A673 (cell line): ENCODE data around the gene RALA. TPM values are rescaled to one million over a fixed set of nuclear protein-coding genes. Genes with fewer than 3 reads are reported as not detected.

Experiments used
- BruUV-seq: library from RNA; stranded (reverse); fragments of 400-500 nt; replicated peaks from 2 replicates; lab custom pipeline; 2021; lab: Mats Ljungman, UMichigan
- CTCF ChIA-PET: fragments of 300-600 bp; sonication (Branson Sonifier 250); formaldehyde crosslinking; loops from one replicate; lab custom pipeline; 2022; ENCODE audit warnings: antibody characterized with exemption; lab: Charles Lee
- POLR2A ChIA-PET: fragments of 300-600 bp; sonication (Branson Sonifier 250); formaldehyde crosslinking; loops from one replicate; lab custom pipeline; 2022; ENCODE audit warnings: antibody characterized with exemption; ENCODE audit not compliant: low non-redundant PET; lab: Charles Lee
- DNase-seq: peaks from one replicate; pipeline ENCODE4 v3.0.0-alpha.2; 2015; ENCODE audit warnings: low spot score
- H3K27ac ChIP-seq: fragments of 200-600 bp; sonication (generic); 2 replicates; pipeline ENCODE4 v1.5.1; 2016; ENCODE audit warnings: mixed run types, low read depth, mild to moderate bottlenecking, mixed read lengths, antibody characterized with exemption, low read length; ENCODE audit not compliant: poor library complexity, severe bottlenecking
- H3K27me3 ChIP-seq: fragments of 200-600 bp; sonication (generic); replicated peaks from 2 replicates; pipeline ENCODE4 v1.6.1; 2017; ENCODE audit warnings: mixed run types, low read depth, mild to moderate bottlenecking, mixed read lengths, antibody characterized with exemption, low read length; ENCODE audit not compliant: insufficient read depth, poor library complexity
- H3K36me3 ChIP-seq: fragments of 200-600 bp; sonication (generic); 2 replicates; pipeline ENCODE4 v1.6.1; 2016; ENCODE audit warnings: mixed run types, mild to moderate bottlenecking, mixed read lengths, antibody characterized with exemption, low read length; ENCODE audit not compliant: insufficient read depth, poor library complexity, severe bottlenecking
- H3K4me1 ChIP-seq: fragments of 200-600 bp; sonication (generic); 2 replicates; pipeline ENCODE4 v1.6.1; 2017; ENCODE audit warnings: mixed run types, mild to moderate bottlenecking, mixed read lengths, antibody characterized with exemption, low read length; ENCODE audit not compliant: insufficient read depth, poor library complexity, severe bottlenecking
- H3K4me3 ChIP-seq: fragments of 200-600 bp; sonication (generic); 2 replicates; pipeline ENCODE4 v1.5.1; 2016; ENCODE audit warnings: low read depth, mixed run types, mild to moderate bottlenecking, mixed read lengths, low read length; ENCODE audit not compliant: poor library complexity, severe bottlenecking
- H3K9me3 ChIP-seq: fragments of 200-600 bp; sonication (generic); 2 replicates; pipeline ENCODE4 v1.6.1; 2016; ENCODE audit warnings: mixed run types, low read depth, mild to moderate bottlenecking, mixed read lengths, antibody characterized with exemption, low read length; ENCODE audit not compliant: poor library complexity, severe bottlenecking
- CTCF ChIP-seq: fragments of 300-800, 200-600 bp; sonication (generic); conservative IDR thresholded peaks from 2 replicates; pipeline ENCODE4 v1.5.1; 2017; ENCODE audit warnings: low read depth, mild to moderate bottlenecking, antibody characterized with exemption, low read length, moderate library complexity, mixed read lengths
- EZH2 ChIP-seq: fragments of 200-600 bp; sonication (generic); IDR thresholded peaks from 2 replicates; pipeline ENCODE4 v1.6.1; 2017; ENCODE audit warnings: borderline replicate concordance, low read depth, mild to moderate bottlenecking, mixed read lengths, antibody characterized with exemption, low read length; ENCODE audit not compliant: poor library complexity, severe bottlenecking
- intact Hi-C: fragments of 100-400 bp; cut with micrococcal nuclease; formaldehyde crosslinking; loops from one replicate; pipeline ENCODE4 v1.10.0; 2022; ENCODE audit not compliant: unreplicated experiment
- total RNA-seq: library from RNA; stranded (reverse); gene quantifications from 2 replicates; pipeline ENCODE4 v1.2.3, GENCODE V29; 2021

Gene RALA
- total RNA-seq, 1 experiment from 2014 or later = 33.9 TPM

GRCh38 chr7:39615350-39615975 lies 7.9 kb upstream of the RALA start:
- Histone ChIP-seq H3K9me3 (no peaks in the 10 kb centered on the region), H3K4me3 (no peak overlapping the region), H3K27ac (no peak overlapping the region), H3K4me1 (no peaks in the 10 kb centered on the region), H3K27me3 (no peaks in the 10 kb centered on the region), H3K36me3 (no peaks in the 10 kb centered on the region)
- DNase-seq = no peak
- BruUV-seq = no TSS peak
- ChIA-PET CTCF (no interaction called here), POLR2A (no interaction called here)
- TF ChIP-seq EZH2 (no peak), CTCF (no peak)
- intact Hi-C loops = no loop called here

GRCh38 chr7:39616138-39616537 lies 7.2 kb upstream of the RALA start:
- Histone ChIP-seq H3K27me3 (no peaks in the 10 kb centered on the region), H3K4me3 (no peak overlapping the region), H3K27ac (no peak overlapping the region), H3K9me3 (no peaks in the 10 kb centered on the region), H3K4me1 (peaks cover under 1% of the 10 kb centered on the region), H3K36me3 (peaks cover 3% of the 10 kb centered on the region)
- TF ChIP-seq CTCF (no peak), EZH2 (no peak)
- intact Hi-C loops = no loop called here
- no TSS peak for BruUV-seq
- no peak for DNase-seq
- CTCF ChIA-PET = no interaction called here
- POLR2A ChIA-PET = no interaction called here

GRCh38 chr7:39617005-39617404 lies 6.4 kb upstream of the RALA start:
- POLR2A ChIA-PET = no interaction called here
- no peak for TF ChIP-seq CTCF
- no peak overlapping the region for H3K4me3 ChIP-seq
- no TSS peak for BruUV-seq
- CTCF ChIA-PET = no interaction called here
- H3K4me1 ChIP-seq = peaks cover 3% of the 10 kb centered on the region
- intact Hi-C loops = no loop called here
- H3K9me3 ChIP-seq = no peaks in the 10 kb centered on the region
- H3K27ac ChIP-seq = no peak overlapping the region
- no peak for DNase-seq
- peaks cover 5% of the 10 kb centered on the region for H3K36me3 ChIP-seq
- no peaks in the 10 kb centered on the region for H3K27me3 ChIP-seq
